Measurements from ENCODE around the gene VPS18.

GRCh38 chr15:40925863-40926658, 31.8 kb downstream of the VPS18 start:
- TF ChIP-seq CTCF (IDR thresholded peaks at IDR 0.05; ENCODE audit: low read depth, low read length, poor library complexity, severe bottlenecking) (no peak), EZH2phosphoT487 (IDR thresholded peaks at IDR 0.05; ENCODE audit: borderline replicate concordance, low read length) (no peak; the same call in 1 of the 2 replicates)

Measured in DOHH2 (cell line).